Transverse colon (tissue), 4 donors: ENCODE data around the gene ARHGAP6. TPM values are rescaled to one million over a fixed set of nuclear protein-coding genes. Genes with fewer than 3 reads are reported as not detected.

Experiments used
- DNase-seq: peaks from one replicate; pipeline ENCODE4 v3.0.0-alpha.2; 2019
- H3K27ac ChIP-seq, 4 donors: fragments of 200-600 bp; sonication (generic); 2 replicates each; pipeline ENCODE4 v1.5.1; 2016 to 2018; ENCODE audit warnings: inconsistent platforms in 4 of 4
- H3K27me3 ChIP-seq: fragments of 200-600 bp; sonication (generic); 2 replicates; pipeline ENCODE4 v1.5.1; 2017; ENCODE audit warnings: inconsistent platforms
- H3K36me3 ChIP-seq, 4 donors: fragments of 200-600 bp; sonication (generic); 2 replicates each; pipeline ENCODE4 v1.5.1; 2017 to 2019; ENCODE audit warnings: inconsistent platforms in 4 of 4
- H3K4me1 ChIP-seq, 4 donors: fragments of 200-600 bp; sonication (generic); 2 replicates each; pipeline ENCODE4 v1.5.1; 2017 to 2020; ENCODE audit warnings: inconsistent platforms in 4 of 4
- H3K4me3 ChIP-seq, 4 donors: fragments of 200-600 bp; sonication (generic); 1 replicate in 1 of 4; 2 replicates in 3 of 4; pipeline versions ENCODE4 v1.5.1 to v1.6.1; 2017 to 2019; ENCODE audit warnings: inconsistent platforms in 4 of 4
- H3K9me3 ChIP-seq, 2 donors: fragments of 200-600 bp; sonication (generic); 2 replicates each; pipeline ENCODE4 v1.5.1; 2017 to 2019; ENCODE audit warnings: inconsistent platforms in 2 of 2
- CTCF ChIP-seq, 5 experiments: fragments of 200-600 bp in 3 of 5; fragments of 450-650 bp in 2 of 5; sonication (generic) in 3 of 5; IDR thresholded peaks; 1 replicate in 2 of 5; 2 replicates in 3 of 5; pipeline ENCODE4 v1.5.1; 2016 to 2017; ENCODE audit warnings: antibody characterized with exemption in 5 of 5, inconsistent platforms in 3 of 5, mild to moderate bottlenecking in 2 of 5, moderate library complexity in 1 of 5
- EP300 ChIP-seq: sonication (generic); formaldehyde crosslinking; IDR thresholded peaks from one replicate; pipeline ENCODE4 v1.6.1; 2017; ENCODE audit warnings: antibody characterized with exemption, low read depth
- POLR2A ChIP-seq: fragments of 450-650 bp; IDR thresholded peaks from one replicate; pipeline ENCODE4 v1.6.1; 2016; ENCODE audit warnings: antibody characterized with exemption, mild to moderate bottlenecking, moderate library complexity
- POLR2AphosphoS5 ChIP-seq, 3 donors: sonication (generic); formaldehyde crosslinking; IDR thresholded peaks; one replicate each; pipeline ENCODE4 v1.6.1; 2016; ENCODE audit warnings: antibody characterized with exemption in 3 of 3
- WGBS, 2 donors: methylation state at CpG; one replicate each; pipeline ENCODE4 v1.1.5; 2018; ENCODE audit warnings: low coverage in 1 of 2; 5-methylcytosine and 5-hydroxymethylcytosine counted together
- in situ Hi-C, 4 donors: fragments of 200-750 bp; cut with MboI; loops; one replicate each; pipeline versions ENCODE4 v1.15.0 to v1.15.1; 2017; ENCODE audit warnings: low sequenced_read_pairs in 3 of 4, low pct_ligation_motif_present in 1 of 4, low pct_unique_long_range_greater_than_20kb in 1 of 4
- intact Hi-C: fragments of 100-400 bp; cut with DNase I; formaldehyde crosslinking; loops from one replicate; pipeline ENCODE4 v1.15.1; 2023; ENCODE audit warnings: low total_unique reads
- total RNA-seq, 4 donors: library from RNA; depleted of rRNA; stranded (reverse); fragments of >200 nt; gene quantifications; one replicate each; pipeline ENCODE4 v1.1.0, GENCODE V29; 2016

Gene ARHGAP6
- total RNA-seq, 4 donors from 2014 or later: 5.0 to 12.4 (median 9.0) TPM

GRCh38 chrX:11474021-11474420, 191.7 kb downstream of the ARHGAP6 start:
- H3K36me3 ChIP-seq: no peaks in the 10 kb centered on the region
- no peaks in the 10 kb centered on the region for H3K4me1 ChIP-seq
- TF ChIP-seq EP300: no peak
- 74% methylated on average over 1 of the region's 1 CpG; no CpG with 5 or more reads in 1 of the 2 donors for WGBS, 2 donors
- H3K27ac ChIP-seq: no peak overlapping the region
- no peak overlapping the region for H3K4me3 ChIP-seq
- H3K27me3 ChIP-seq: no peaks in the 10 kb centered on the region
- in situ Hi-C loops (no loop called here), intact Hi-C loops (no loop called here)
- DNase-seq: no peak
- no peaks in the 10 kb centered on the region for H3K9me3 ChIP-seq

- Histone ChIP-seq H3K36me3 (no peaks in the 10 kb centered on the region), H3K4me1 (no peaks in the 10 kb centered on the region), H3K9me3 (no peaks in the 10 kb centered on the region), H3K4me3 (no peak overlapping the region), H3K27me3 (no peaks in the 10 kb centered on the region), H3K27ac (no peak overlapping the region)
- 84 to 100% methylated on average over 1 to 3 of the region's 3 CpGs for WGBS, 2 donors
- no peak for DNase-seq
- intact Hi-C loops (no loop called here), in situ Hi-C loops (no loop called here)
- TF ChIP-seq EP300: no peak
- no peak for TF ChIP-seq CTCF (IDR thresholded peaks at IDR 0.05)
- TF ChIP-seq POLR2AphosphoS5 (IDR thresholded peaks at IDR 0.05): no peak
- TF ChIP-seq POLR2A: no peak
These were observed 192.8 kb downstream of the ARHGAP6 start for GRCh38 chrX:11472879-11473278.

GRCh38 chrX:11472381-11472780, 193.3 kb downstream of the ARHGAP6 start:
- Histone ChIP-seq H3K36me3 (no peaks in the 10 kb centered on the region), H3K4me1 (no peaks in the 10 kb centered on the region), H3K27me3 (no peaks in the 10 kb centered on the region), H3K27ac (no peak overlapping the region), H3K9me3 (no peaks in the 10 kb centered on the region), H3K4me3 (no peak overlapping the region)
- WGBS, 2 donors: 65 to 86% methylated on average over 1 to 2 of the region's 2 CpGs
- in situ Hi-C loops (no loop called here), intact Hi-C loops (no loop called here)
- DNase-seq: no peak
- TF ChIP-seq POLR2AphosphoS5 (IDR thresholded peaks at IDR 0.05) (no peak), POLR2A (no peak), EP300 (no peak), CTCF (IDR thresholded peaks at IDR 0.05) (no peak)

GRCh38 chrX:11470250-11470974, 195.3 kb downstream of the ARHGAP6 start:
- in situ Hi-C loops: no loop called here

GRCh38 chrX:11465648-11466411, 199.9 kb downstream of the ARHGAP6 start:
- no peak for DNase-seq
- H3K36me3 ChIP-seq: no peaks in the 10 kb centered on the region
- H3K27me3 ChIP-seq: no peaks in the 10 kb centered on the region
- in situ Hi-C loops (no loop called here), intact Hi-C loops (no loop called here)
- WGBS, 2 donors: 54 to 57% methylated on average over 2 to 5 of the region's 5 CpGs
- no peaks in the 10 kb centered on the region for H3K9me3 ChIP-seq
- no peak for TF ChIP-seq EP300
- no peak for TF ChIP-seq POLR2AphosphoS5 (IDR thresholded peaks at IDR 0.05)
- no peaks in the 10 kb centered on the region for H3K4me1 ChIP-seq
- no peak overlapping the region for H3K4me3 ChIP-seq
- H3K27ac ChIP-seq: no peak overlapping the region

More at GRCh38 chrX:11470250-11470974, 195.3 kb downstream of the ARHGAP6 start:
- no peaks in the 10 kb centered on the region for H3K9me3 ChIP-seq
- 57 to 60% methylated on average over 1 of the region's 1 CpG for WGBS, 2 donors
- no peak overlapping the region for H3K4me3 ChIP-seq
- intact Hi-C loops: no loop called here
- no peaks in the 10 kb centered on the region for H3K4me1 ChIP-seq
- no peak for TF ChIP-seq POLR2A
- no peak for TF ChIP-seq EP300
- H3K27me3 ChIP-seq: no peaks in the 10 kb centered on the region
- H3K36me3 ChIP-seq: no peaks in the 10 kb centered on the region
- peak overlapping the region in 3 of 4 donors; percentile 6 to 28 (median 26) for H3K27ac ChIP-seq
- DNase-seq: no peak
